ENCODE measurements around the gene CDK15. TPM values are rescaled to one million over a fixed set of nuclear protein-coding genes. Genes with fewer than 3 reads are reported as not detected.
A peak's percentile ranks its signal among the peaks of the same experiment; 100 is the strongest.

CDK15 gene
- total RNA-seq, 1 experiment from 2014 or later: 4.8 TPM

- CTCF ChIA-PET: no interaction called here
Observed at GRCh38 chr2:201909348-201909747, 103.0 kb downstream of the CDK15 start.

GRCh38 chr2:201909961-201910361 is 103.6 kb downstream of the CDK15 start:
- intact Hi-C loops (cut with micrococcal nuclease; ENCODE audit: unreplicated experiment): no loop called here
- no peak for ATAC-seq
- 0 out of 2 replicates have a peak overlapping the region, but pooled peaks have one; percentile 25 for H3K27ac ChIP-seq (ENCODE audit: low read length)
- POLR2A ChIA-PET: no interaction called here
- H3K9me3 ChIP-seq (ENCODE audit: control insufficient read depth, insufficient read depth, low read depth, low read length): no peaks in the 10 kb centered on the region
- no peak overlapping the region for H3K4me3 ChIP-seq (ENCODE audit: low read depth in 2 of 2, low read length in 2 of 2)
- BruUV-seq (replicated peaks): no TSS peak
- CTCF ChIA-PET: no interaction called here
- in situ Hi-C loops (cut with HindIII; ENCODE audit: low pct_unique_long_range_greater_than_20kb, low sequenced_read_pairs): no loop called here
- peaks cover 4% of the 10 kb centered on the region; the same call in 1 of the 2 replicates for H3K4me1 ChIP-seq (ENCODE audit: control insufficient read depth, insufficient read depth, low read length)
- H3K36me3 ChIP-seq (ENCODE audit: control insufficient read depth, insufficient read depth, low read length): no peaks in the 10 kb centered on the region
- no peak for TF ChIP-seq CTCF (IDR thresholded peaks at IDR 0.05)
- no peak for TF ChIP-seq TCF7L2 (IDR thresholded peaks at IDR 0.05; ENCODE audit: low read depth, low read length)
- TF ChIP-seq SIN3A (IDR thresholded peaks at IDR 0.05; ENCODE audit: borderline replicate concordance, insufficient read depth, low read depth, low read length): no peak
- no peak for TF ChIP-seq POLR2AphosphoS5 (IDR thresholded peaks at IDR 0.05; ENCODE audit: low read depth, low read length)
- no peak for TF ChIP-seq REST (IDR thresholded peaks at IDR 0.05; ENCODE audit: insufficient read depth in 1 of 2, low read depth in 2 of 2, low read length in 1 of 2)
- DNase-seq (ENCODE audit: low read depth, low spot score): no peak
- H3K27me3 ChIP-seq (ENCODE audit: control insufficient read depth, insufficient read depth, low read length): no peaks in the 10 kb centered on the region

More at GRCh38 chr2:201909348-201909747, 103.0 kb downstream of the CDK15 start:
- no peak for TF ChIP-seq TCF7L2 (IDR thresholded peaks at IDR 0.05; ENCODE audit: low read depth, low read length)
- TF ChIP-seq POLR2AphosphoS5 (IDR thresholded peaks at IDR 0.05; ENCODE audit: low read depth, low read length): no peak
- TF ChIP-seq CTCF (IDR thresholded peaks at IDR 0.05): no peak
- no peak for TF ChIP-seq REST (IDR thresholded peaks at IDR 0.05; ENCODE audit: insufficient read depth in 1 of 2, low read depth in 2 of 2, low read length in 1 of 2)
- no peak for TF ChIP-seq SIN3A (IDR thresholded peaks at IDR 0.05; ENCODE audit: borderline replicate concordance, insufficient read depth, low read depth, low read length)
- Histone ChIP-seq H3K27me3 (ENCODE audit: control insufficient read depth, insufficient read depth, low read length) (no peaks in the 10 kb centered on the region), H3K36me3 (ENCODE audit: control insufficient read depth, insufficient read depth, low read length) (no peaks in the 10 kb centered on the region), H3K4me1 (ENCODE audit: control insufficient read depth, insufficient read depth, low read length) (peaks cover 4% of the 10 kb centered on the region; the same call in 1 of the 2 replicates), H3K4me3 (ENCODE audit: low read depth in 2 of 2, low read length in 2 of 2) (no peak overlapping the region), H3K27ac (ENCODE audit: low read length) (no peak overlapping the region; the same call in 1 of the 2 replicates), H3K9me3 (ENCODE audit: control insufficient read depth, insufficient read depth, low read depth, low read length) (no peaks in the 10 kb centered on the region)
- DNase-seq (ENCODE audit: low read depth, low spot score) (no peak), ATAC-seq (peak; percentile 82)
- intact Hi-C loops (cut with micrococcal nuclease; ENCODE audit: unreplicated experiment) (no loop called here), in situ Hi-C loops (cut with HindIII; ENCODE audit: low pct_unique_long_range_greater_than_20kb, low sequenced_read_pairs) (no loop called here)
- POLR2A ChIA-PET: no interaction called here
- no TSS peak for BruUV-seq (replicated peaks)

Data from Panc1 (cell line).